HEK293 (cell line): ENCODE results near the gene FBXO9.

Experiments used
- CTCF ChIA-PET: fragments of 350-600 bp; formaldehyde crosslinking; extraction: SDS; loops from one replicate; lab custom pipeline; 2021; ENCODE audit warnings: antibody characterized with exemption; lab: Yijun Ruan, JAX
- POLR2A ChIA-PET: fragments of 300-600 bp; formaldehyde crosslinking; extraction: SDS; loops from one replicate; lab custom pipeline; 2020; ENCODE audit warnings: antibody characterized with exemption, inconsistent platforms; lab: Yijun Ruan, JAX
- H3K27ac ChIP-seq: fragments of 200-500 bp; sonication (Bioruptor generic); 2 replicates; pipeline ENCODE4 v1.5.1; 2014; ENCODE audit warnings: low read depth, low read length, control low read depth, inconsistent platforms; ENCODE audit errors: extremely low read depth
- H3K36me3 ChIP-seq, 2 experiments: fragments of 200-500 bp in 1 of 2; sonication (Bioruptor generic) in 1 of 2; 1 replicate in 1 of 2; 2 replicates in 1 of 2; pipeline ENCODE4 v1.5.1; 2014 to 2017; ENCODE audit warnings: inconsistent platforms in 2 of 2, low read length in 2 of 2; ENCODE audit not compliant: control insufficient read depth in 2 of 2, insufficient read depth in 1 of 2
- H3K4me1 ChIP-seq: fragments of 200-500 bp; sonication (Bioruptor generic); 2 replicates; pipeline ENCODE4 v1.5.1; 2014; ENCODE audit warnings: mild to moderate bottlenecking, low read length, inconsistent platforms; ENCODE audit not compliant: control insufficient read depth, insufficient read depth
- H3K4me3 ChIP-seq: 2 replicates; pipeline ENCODE4 v1.5.1; 2011; ENCODE audit warnings: low read depth, mild to moderate bottlenecking, control low read depth, low read length, moderate library complexity
- H3K9me3 ChIP-seq: fragments of 200-500 bp; sonication (Bioruptor generic); 2 replicates; pipeline ENCODE4 v1.5.1; 2014; ENCODE audit warnings: low read depth, low read length, inconsistent platforms; ENCODE audit not compliant: control insufficient read depth, insufficient read depth
- HOXC10 ChIP-seq: sonication (generic); formaldehyde crosslinking; IDR thresholded peaks from 2 replicates; pipeline ENCODE4 v1.8.1; 2023; ENCODE audit warnings: mild to moderate bottlenecking, missing genetic modification reagents
- HOXD13 ChIP-seq: sonication (generic); formaldehyde crosslinking; IDR thresholded peaks from 2 replicates; pipeline ENCODE4 v1.8.0; 2022; ENCODE audit warnings: missing genetic modification reagents, borderline replicate concordance
- KLF16 ChIP-seq: fragments of 450-650 bp; formaldehyde crosslinking; IDR thresholded peaks from 2 replicates; pipeline ENCODE4 v1.5.1; 2017; ENCODE audit warnings: missing biosample characterization, missing genetic modification characterization
- MZF1 ChIP-seq: fragments of 450-650 bp; formaldehyde crosslinking; IDR thresholded peaks from 2 replicates; pipeline ENCODE4 v1.5.1; 2017; ENCODE audit warnings: missing biosample characterization, missing genetic modification characterization, borderline replicate concordance
- SP2 ChIP-seq: fragments of 450-650 bp; formaldehyde crosslinking; IDR thresholded peaks from 2 replicates; pipeline ENCODE4 v1.5.1; 2016; ENCODE audit warnings: missing biosample characterization, missing genetic modification characterization
- WT1 ChIP-seq: fragments of 450-650 bp; formaldehyde crosslinking; IDR thresholded peaks from 2 replicates; pipeline ENCODE4 v1.5.1; 2016; ENCODE audit warnings: missing biosample characterization, missing genetic modification characterization
- ZNF132 ChIP-seq: fragments of 450-650 bp; formaldehyde crosslinking; IDR thresholded peaks from 2 replicates; pipeline ENCODE4 v1.5.1; 2017; ENCODE audit warnings: missing biosample characterization, missing genetic modification characterization, borderline replicate concordance
- ZNF2 ChIP-seq: fragments of 450-650 bp; formaldehyde crosslinking; IDR thresholded peaks from 2 replicates; pipeline ENCODE4 v1.5.1; 2016; ENCODE audit warnings: missing biosample characterization, missing genetic modification characterization
- ZNF341 ChIP-seq: fragments of 450-650 bp; formaldehyde crosslinking; IDR thresholded peaks from 2 replicates; pipeline ENCODE4; 2016; ENCODE audit warnings: low read depth, missing biosample characterization, missing genetic modification characterization
- ZNF354C ChIP-seq: fragments of 450-650 bp; formaldehyde crosslinking; IDR thresholded peaks from 2 replicates; pipeline ENCODE4 v1.5.1; 2016; ENCODE audit warnings: missing biosample characterization, missing genetic modification characterization, low read depth, borderline replicate concordance
- ZNF626 ChIP-seq: fragments of 450-650 bp; sonication (Bioruptor Pico); formaldehyde crosslinking; IDR thresholded peaks from 2 replicates; pipeline ENCODE4 v1.5.1; 2018; ENCODE audit warnings: missing biosample characterization, missing genetic modification characterization, inconsistent platforms
- ZNF629 ChIP-seq: fragments of 450-650 bp; formaldehyde crosslinking; IDR thresholded peaks from 2 replicates; pipeline ENCODE4 v1.5.1; 2017; ENCODE audit warnings: missing biosample characterization, missing genetic modification characterization
- ZNF677 ChIP-seq: fragments of 450-650 bp; IDR thresholded peaks from 2 replicates; pipeline ENCODE4 v1.5.0; 2018; ENCODE audit warnings: missing biosample characterization, mild to moderate bottlenecking, missing genetic modification characterization, moderate library complexity
- ZSCAN23 ChIP-seq: fragments of 450-650 bp; formaldehyde crosslinking; IDR thresholded peaks from 2 replicates; pipeline ENCODE4 v1.5.1; 2016; ENCODE audit warnings: missing biosample characterization, missing genetic modification characterization
- TF ChIP-seq, protein P1 (sequence below): fragments of 450-650 bp; formaldehyde crosslinking; IDR thresholded peaks from 2 replicates; pipeline ENCODE4 v1.5.1; 2016; ENCODE audit warnings: missing biosample characterization, missing genetic modification characterization
- TF ChIP-seq, protein P2 (sequence below): fragments of 450-650 bp; formaldehyde crosslinking; IDR thresholded peaks from 2 replicates; pipeline ENCODE4 v1.5.1; 2016; ENCODE audit warnings: missing biosample characterization, missing genetic modification characterization
- TF ChIP-seq, protein P3 (sequence below): fragments of 450-650 bp; formaldehyde crosslinking; IDR thresholded peaks from 2 replicates; pipeline ENCODE4 v1.5.1; 2017; ENCODE audit warnings: missing biosample characterization, missing genetic modification characterization
- TF ChIP-seq, protein P4 (sequence below): fragments of 450-650 bp; formaldehyde crosslinking; IDR thresholded peaks from 2 replicates; pipeline ENCODE4 v1.5.1; 2016; ENCODE audit warnings: missing biosample characterization, missing genetic modification characterization
- TF ChIP-seq, protein P5 (sequence below): fragments of 450-650 bp; formaldehyde crosslinking; IDR thresholded peaks from 2 replicates; pipeline ENCODE4 v1.5.1; 2016; ENCODE audit warnings: missing biosample characterization, missing genetic modification characterization, borderline replicate concordance

Gene FBXO9

DNA sequence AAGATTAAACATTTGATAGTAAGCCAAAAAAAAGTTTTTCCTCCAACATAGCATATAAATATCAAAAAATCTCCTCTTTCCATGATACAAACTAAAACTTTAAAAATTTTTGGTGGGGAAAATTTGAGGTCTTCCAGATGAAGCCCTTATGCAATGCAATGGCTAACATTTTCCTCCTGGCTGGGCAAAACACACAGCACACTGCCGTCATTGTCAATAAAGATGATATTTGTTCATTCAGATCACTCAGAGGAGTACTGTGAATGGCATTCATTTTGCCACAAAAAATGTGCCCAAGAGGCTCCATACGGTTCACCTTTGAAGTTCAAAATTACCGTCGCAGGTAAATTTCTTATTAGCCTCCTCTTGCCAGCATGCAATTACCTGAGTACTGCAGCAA, 33.9 kb upstream of the FBXO9 start:
- Histone ChIP-seq H3K4me3 (no peak overlapping the region), H3K36me3 (peaks cover 5 to 58% of the 10 kb centered on the region in 2 experiments; a peak in 2 of 3 replicates)
- CTCF ChIA-PET = interaction anchor here (0.6 kb wide), 1 partner anchor 382 kb away, joined by 4 read pairs; no protein-coding TSS in a partner anchor
- TF ChIP-seq ZNF132 (tag by site-specific recombination) = no peak
- TF ChIP-seq ZNF626 (tag by site-specific recombination) = no peak
- TF ChIP-seq, protein P1, sequence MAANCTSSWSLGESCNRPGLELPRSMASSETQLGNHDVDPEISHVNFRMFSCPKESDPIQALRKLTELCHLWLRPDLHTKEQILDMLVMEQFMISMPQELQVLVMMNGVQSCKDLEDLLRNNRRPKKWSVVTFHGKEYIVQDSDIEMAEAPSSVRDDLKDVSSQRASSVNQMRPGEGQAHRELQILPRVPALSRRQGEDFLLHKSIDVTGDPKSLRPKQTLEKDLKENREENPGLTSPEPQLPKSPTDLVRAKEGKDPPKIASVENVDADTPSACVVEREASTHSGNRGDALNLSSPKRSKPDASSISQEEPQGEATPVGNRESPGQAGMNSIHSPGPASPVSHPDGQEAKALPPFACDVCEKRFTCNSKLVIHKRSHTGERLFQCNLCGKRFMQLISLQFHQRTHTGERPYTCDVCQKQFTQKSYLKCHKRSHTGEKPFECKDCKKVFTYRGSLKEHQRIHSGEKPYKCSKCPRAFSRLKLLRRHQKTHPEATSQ (tag by site-specific recombination) = no peak
- TF ChIP-seq, protein P2, sequence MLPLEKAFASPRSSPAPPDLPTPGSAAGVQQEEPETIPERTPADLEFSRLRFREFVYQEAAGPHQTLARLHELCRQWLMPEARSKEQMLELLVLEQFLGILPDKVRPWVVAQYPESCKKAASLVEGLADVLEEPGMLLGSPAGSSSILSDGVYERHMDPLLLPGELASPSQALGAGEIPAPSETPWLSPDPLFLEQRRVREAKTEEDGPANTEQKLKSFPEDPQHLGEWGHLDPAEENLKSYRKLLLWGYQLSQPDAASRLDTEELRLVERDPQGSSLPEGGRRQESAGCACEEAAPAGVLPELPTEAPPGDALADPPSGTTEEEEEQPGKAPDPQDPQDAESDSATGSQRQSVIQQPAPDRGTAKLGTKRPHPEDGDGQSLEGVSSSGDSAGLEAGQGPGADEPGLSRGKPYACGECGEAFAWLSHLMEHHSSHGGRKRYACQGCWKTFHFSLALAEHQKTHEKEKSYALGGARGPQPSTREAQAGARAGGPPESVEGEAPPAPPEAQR = no peak
- TF ChIP-seq ZSCAN23 (tag by site-specific recombination) = no peak
- TF ChIP-seq ZNF2 (tag by site-specific recombination) = no peak
- TF ChIP-seq, protein P3, sequence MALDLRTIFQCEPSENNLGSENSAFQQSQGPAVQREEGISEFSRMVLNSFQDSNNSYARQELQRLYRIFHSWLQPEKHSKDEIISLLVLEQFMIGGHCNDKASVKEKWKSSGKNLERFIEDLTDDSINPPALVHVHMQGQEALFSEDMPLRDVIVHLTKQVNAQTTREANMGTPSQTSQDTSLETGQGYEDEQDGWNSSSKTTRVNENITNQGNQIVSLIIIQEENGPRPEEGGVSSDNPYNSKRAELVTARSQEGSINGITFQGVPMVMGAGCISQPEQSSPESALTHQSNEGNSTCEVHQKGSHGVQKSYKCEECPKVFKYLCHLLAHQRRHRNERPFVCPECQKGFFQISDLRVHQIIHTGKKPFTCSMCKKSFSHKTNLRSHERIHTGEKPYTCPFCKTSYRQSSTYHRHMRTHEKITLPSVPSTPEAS (tag by site-specific recombination) = no peak
- no peak for TF ChIP-seq ZNF629 (tag by site-specific recombination)
- TF ChIP-seq ZNF677 (tag by site-specific recombination) = no peak
- TF ChIP-seq, protein P4, sequence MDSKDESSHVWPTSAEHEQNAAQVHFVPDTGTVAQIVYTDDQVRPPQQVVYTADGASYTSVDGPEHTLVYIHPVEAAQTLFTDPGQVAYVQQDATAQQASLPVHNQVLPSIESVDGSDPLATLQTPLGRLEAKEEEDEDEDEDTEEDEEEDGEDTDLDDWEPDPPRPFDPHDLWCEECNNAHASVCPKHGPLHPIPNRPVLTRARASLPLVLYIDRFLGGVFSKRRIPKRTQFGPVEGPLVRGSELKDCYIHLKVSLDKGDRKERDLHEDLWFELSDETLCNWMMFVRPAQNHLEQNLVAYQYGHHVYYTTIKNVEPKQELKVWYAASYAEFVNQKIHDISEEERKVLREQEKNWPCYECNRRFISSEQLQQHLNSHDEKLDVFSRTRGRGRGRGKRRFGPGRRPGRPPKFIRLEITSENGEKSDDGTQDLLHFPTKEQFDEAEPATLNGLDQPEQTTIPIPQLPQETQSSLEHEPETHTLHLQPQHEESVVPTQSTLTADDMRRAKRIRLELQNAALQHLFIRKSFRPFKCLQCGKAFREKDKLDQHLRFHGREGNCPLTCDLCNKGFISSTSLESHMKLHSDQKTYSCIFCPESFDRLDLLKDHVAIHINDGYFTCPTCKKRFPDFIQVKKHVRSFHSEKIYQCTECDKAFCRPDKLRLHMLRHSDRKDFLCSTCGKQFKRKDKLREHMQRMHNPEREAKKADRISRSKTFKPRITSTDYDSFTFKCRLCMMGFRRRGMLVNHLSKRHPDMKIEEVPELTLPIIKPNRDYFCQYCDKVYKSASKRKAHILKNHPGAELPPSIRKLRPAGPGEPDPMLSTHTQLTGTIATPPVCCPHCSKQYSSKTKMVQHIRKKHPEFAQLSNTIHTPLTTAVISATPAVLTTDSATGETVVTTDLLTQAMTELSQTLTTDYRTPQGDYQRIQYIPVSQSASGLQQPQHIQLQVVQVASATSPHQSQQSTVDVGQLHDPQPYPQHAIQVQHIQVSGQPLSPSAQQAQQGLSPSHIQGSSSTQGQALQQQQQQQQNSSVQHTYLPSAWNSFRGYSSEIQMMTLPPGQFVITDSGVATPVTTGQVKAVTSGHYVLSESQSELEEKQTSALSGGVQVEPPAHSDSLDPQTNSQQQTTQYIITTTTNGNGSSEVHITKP (tag by site-specific recombination) = no peak
- no peak for TF ChIP-seq ZNF341 (tag by site-specific recombination)
- no peak for TF ChIP-seq ZNF354C (tag by site-specific recombination)
- TF ChIP-seq HOXC10 (CRISPR knock-in tag) = no peak
- TF ChIP-seq, all 188 proteins: peak for 0
- POLR2A ChIA-PET = no interaction called here
- H3K27ac ChIP-seq = no peak overlapping the region
- no peaks in the 10 kb centered on the region for H3K9me3 ChIP-seq
- no peaks in the 10 kb centered on the region for H3K4me1 ChIP-seq

DNA sequence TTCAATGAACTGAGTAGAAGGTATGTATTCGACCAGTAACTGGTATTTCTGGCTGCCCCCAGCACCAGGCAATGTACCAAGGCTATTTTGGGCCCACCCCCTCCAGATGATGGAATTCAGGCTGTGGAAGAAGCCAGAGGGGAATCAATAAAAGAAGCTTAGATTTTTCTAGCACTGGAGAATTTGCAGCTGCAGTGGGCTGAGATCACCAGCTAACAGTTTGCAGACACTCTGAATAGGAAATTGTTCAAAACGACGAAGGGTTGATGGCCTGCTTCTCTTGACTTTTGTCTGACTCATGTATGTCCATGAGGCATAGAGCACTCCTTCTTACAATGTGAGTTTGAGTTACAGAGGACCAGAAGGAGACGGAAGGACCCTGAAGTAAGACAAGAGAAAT, 32.4 kb upstream of the FBXO9 start:
- Histone ChIP-seq H3K4me1 (no peaks in the 10 kb centered on the region), H3K36me3 (peaks cover 5 to 54% of the 10 kb centered on the region in 2 experiments; a peak in 2 of 3 replicates), H3K27ac (no peak overlapping the region), H3K9me3 (no peaks in the 10 kb centered on the region), H3K4me3 (no peak overlapping the region)
- CTCF ChIA-PET = no interaction called here
- TF ChIP-seq KLF16 (tag by site-specific recombination) = no peak
- no peak for TF ChIP-seq HOXD13
- TF ChIP-seq SP2 = no peak
- TF ChIP-seq MZF1 (tag by site-specific recombination) = no peak
- TF ChIP-seq, protein P5, sequence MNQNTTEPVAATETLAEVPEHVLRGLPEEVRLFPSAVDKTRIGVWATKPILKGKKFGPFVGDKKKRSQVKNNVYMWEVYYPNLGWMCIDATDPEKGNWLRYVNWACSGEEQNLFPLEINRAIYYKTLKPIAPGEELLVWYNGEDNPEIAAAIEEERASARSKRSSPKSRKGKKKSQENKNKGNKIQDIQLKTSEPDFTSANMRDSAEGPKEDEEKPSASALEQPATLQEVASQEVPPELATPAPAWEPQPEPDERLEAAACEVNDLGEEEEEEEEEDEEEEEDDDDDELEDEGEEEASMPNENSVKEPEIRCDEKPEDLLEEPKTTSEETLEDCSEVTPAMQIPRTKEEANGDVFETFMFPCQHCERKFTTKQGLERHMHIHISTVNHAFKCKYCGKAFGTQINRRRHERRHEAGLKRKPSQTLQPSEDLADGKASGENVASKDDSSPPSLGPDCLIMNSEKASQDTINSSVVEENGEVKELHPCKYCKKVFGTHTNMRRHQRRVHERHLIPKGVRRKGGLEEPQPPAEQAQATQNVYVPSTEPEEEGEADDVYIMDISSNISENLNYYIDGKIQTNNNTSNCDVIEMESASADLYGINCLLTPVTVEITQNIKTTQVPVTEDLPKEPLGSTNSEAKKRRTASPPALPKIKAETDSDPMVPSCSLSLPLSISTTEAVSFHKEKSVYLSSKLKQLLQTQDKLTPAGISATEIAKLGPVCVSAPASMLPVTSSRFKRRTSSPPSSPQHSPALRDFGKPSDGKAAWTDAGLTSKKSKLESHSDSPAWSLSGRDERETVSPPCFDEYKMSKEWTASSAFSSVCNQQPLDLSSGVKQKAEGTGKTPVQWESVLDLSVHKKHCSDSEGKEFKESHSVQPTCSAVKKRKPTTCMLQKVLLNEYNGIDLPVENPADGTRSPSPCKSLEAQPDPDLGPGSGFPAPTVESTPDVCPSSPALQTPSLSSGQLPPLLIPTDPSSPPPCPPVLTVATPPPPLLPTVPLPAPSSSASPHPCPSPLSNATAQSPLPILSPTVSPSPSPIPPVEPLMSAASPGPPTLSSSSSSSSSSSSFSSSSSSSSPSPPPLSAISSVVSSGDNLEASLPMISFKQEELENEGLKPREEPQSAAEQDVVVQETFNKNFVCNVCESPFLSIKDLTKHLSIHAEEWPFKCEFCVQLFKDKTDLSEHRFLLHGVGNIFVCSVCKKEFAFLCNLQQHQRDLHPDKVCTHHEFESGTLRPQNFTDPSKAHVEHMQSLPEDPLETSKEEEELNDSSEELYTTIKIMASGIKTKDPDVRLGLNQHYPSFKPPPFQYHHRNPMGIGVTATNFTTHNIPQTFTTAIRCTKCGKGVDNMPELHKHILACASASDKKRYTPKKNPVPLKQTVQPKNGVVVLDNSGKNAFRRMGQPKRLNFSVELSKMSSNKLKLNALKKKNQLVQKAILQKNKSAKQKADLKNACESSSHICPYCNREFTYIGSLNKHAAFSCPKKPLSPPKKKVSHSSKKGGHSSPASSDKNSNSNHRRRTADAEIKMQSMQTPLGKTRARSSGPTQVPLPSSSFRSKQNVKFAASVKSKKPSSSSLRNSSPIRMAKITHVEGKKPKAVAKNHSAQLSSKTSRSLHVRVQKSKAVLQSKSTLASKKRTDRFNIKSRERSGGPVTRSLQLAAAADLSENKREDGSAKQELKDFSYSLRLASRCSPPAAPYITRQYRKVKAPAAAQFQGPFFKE (tag by site-specific recombination) = no peak
- no peak for TF ChIP-seq WT1 (tag by site-specific recombination)
- POLR2A ChIA-PET = no interaction called here
